WI38 (cell line): ENCODE results near the gene HACD2.
A peak's percentile ranks its signal among the peaks of the same experiment; 100 is the strongest.

Experiments used
- H3K4me3 ChIP-seq: 2 replicates; pipeline ENCODE4 v1.5.1; 2011; ENCODE audit warnings: low read depth, mild to moderate bottlenecking, control low read depth, low read length
- TF ChIP-seq, protein P1 (sequence below): IDR thresholded peaks from 2 replicates; pipeline ENCODE4 v1.5.1; 2012; ENCODE audit warnings: low read depth, mild to moderate bottlenecking, control low read depth, low read length

The HACD2 gene

GRCh38 chr3:123584284-123584987 lies 417 bp downstream of the HACD2 start:
- TF ChIP-seq, protein P1, sequence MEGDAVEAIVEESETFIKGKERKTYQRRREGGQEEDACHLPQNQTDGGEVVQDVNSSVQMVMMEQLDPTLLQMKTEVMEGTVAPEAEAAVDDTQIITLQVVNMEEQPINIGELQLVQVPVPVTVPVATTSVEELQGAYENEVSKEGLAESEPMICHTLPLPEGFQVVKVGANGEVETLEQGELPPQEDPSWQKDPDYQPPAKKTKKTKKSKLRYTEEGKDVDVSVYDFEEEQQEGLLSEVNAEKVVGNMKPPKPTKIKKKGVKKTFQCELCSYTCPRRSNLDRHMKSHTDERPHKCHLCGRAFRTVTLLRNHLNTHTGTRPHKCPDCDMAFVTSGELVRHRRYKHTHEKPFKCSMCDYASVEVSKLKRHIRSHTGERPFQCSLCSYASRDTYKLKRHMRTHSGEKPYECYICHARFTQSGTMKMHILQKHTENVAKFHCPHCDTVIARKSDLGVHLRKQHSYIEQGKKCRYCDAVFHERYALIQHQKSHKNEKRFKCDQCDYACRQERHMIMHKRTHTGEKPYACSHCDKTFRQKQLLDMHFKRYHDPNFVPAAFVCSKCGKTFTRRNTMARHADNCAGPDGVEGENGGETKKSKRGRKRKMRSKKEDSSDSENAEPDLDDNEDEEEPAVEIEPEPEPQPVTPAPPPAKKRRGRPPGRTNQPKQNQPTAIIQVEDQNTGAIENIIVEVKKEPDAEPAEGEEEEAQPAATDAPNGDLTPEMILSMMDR = no peak
- H3K4me3 ChIP-seq = peak overlapping the region; percentile 75

GRCh38 chr3:123583561-123583960 lies 1.3 kb downstream of the HACD2 start:
- TF ChIP-seq, protein P1 = no peak
- H3K4me3 ChIP-seq = peak overlapping the region; percentile 75

DNA sequence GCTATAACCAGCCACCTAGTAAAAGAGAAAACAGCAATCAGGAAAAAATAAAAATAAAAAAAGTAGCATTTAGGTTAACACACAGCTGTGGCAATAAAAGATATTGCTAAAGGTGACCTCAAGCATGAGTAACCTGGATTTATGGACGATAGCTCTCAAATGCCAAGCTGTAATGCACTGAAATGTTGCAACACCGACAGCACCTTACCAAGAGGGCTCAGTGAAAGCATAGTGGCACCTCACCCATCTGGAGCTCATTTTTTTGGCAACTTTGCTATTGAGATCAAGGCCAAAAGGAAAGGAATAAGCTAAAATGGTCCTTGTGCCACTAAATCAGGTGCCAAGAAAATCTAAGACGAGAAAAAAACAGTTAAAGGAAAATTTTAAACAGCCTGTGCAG lies 2.5 kb downstream of the HACD2 start:
- TF ChIP-seq, protein P1 = no peak
- H3K4me3 ChIP-seq = no peak overlapping the region

GRCh38 chr3:123576122-123576521 lies 8.7 kb downstream of the HACD2 start:
- no peak overlapping the region for H3K4me3 ChIP-seq
- TF ChIP-seq, protein P1 = no peak

- H3K4me3 ChIP-seq = no peak overlapping the region
- TF ChIP-seq, protein P1 = no peak
Measured at GRCh38 chr3:123571973-123572365, 12.9 kb downstream of the HACD2 start.

- no peak overlapping the region for H3K4me3 ChIP-seq
- TF ChIP-seq, protein P1 = no peak
Measured at GRCh38 chr3:123571264-123571972, 13.4 kb downstream of the HACD2 start.

DNA sequence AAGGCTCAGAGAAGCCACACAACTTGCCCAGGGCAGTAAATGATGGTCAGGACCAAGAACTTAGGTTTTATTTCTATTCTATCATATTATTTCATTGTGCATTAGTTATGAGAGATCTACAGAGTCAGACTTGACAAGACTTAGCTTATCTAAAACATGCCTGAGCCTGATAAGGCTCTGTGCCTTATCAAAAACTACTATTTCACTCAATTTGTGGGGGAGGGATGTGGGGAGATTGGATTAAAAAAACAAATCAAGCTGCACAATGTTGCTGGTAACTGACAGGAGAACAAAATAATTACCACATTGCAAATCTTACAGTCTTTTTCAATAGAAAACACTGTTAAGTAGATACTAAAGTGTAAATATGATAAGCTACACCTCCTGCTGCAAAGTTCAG lies 16.0 kb downstream of the HACD2 start:
- TF ChIP-seq, protein P1 = no peak
- no peak overlapping the region for H3K4me3 ChIP-seq
